ENCODE measurements around the gene MTCH1.

MTCH1 gene

GRCh38 chr6:36930483-36930882 lies 55.5 kb downstream of the MTCH1 start:
- TF ChIP-seq CTCF (IDR thresholded peaks at IDR 0.05; ENCODE audit: extremely low read depth, missing control alignments) = no peak
- DNase-seq (ENCODE audit: low spot score) = no peak

GRCh38 chr6:36929607-36930006 lies 56.4 kb downstream of the MTCH1 start:
- no peak for TF ChIP-seq CTCF (IDR thresholded peaks at IDR 0.05; ENCODE audit: extremely low read depth, missing control alignments)
- no peak for DNase-seq (ENCODE audit: low spot score)

- DNase-seq (ENCODE audit: low spot score) = no peak
- TF ChIP-seq CTCF (IDR thresholded peaks at IDR 0.05; ENCODE audit: extremely low read depth, missing control alignments) = no peak
Measured at GRCh38 chr6:36929152-36929551, 56.8 kb downstream of the MTCH1 start.

- no peak for TF ChIP-seq CTCF (IDR thresholded peaks at IDR 0.05; ENCODE audit: extremely low read depth, missing control alignments)
- no peak for DNase-seq (ENCODE audit: low spot score)
Measured at GRCh38 chr6:36928547-36928918, 57.5 kb downstream of the MTCH1 start.

DNA sequence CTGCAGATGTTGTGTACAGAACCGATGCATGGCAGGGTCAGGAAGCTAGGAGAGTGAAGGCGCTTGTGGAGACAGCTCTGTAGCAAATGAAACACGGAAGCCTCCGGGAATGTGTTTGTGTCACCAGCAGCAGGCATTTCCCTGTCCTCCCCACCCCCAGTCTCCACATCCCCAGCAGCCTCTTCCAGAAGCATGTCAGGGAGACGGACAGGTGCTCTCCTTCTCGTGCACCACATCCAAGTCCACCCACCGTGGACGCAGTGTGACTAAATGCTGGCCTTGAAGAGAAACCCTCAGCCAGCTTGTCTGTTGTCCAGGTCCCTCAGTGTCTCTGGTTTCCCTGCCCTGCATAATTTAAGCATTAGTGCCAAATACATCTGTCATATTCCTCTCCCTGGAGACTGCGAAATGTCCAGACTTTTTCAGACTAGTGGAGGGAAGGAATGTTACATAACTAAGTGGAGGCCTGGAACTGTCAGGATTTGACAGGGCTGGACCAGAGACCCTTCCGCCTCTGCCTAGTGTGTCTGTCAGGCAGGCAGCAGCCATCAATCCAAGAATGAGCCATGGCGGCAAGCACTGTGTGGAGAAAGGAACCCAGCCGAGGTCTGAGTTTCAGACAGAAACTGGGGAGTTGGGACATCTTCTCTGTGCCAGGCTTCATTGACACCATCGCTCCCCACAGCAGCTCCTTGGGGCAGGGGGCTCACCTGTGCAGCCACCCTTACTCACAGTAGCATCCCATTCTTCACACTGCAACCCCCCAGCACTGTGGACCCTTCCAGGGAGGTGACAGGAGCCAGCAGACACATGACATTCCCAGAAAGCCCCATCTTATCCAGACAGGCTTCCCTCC lies 58.1 kb downstream of the MTCH1 start:
- TF ChIP-seq CTCF (IDR thresholded peaks at IDR 0.05; ENCODE audit: extremely low read depth, missing control alignments) = no peak
- DNase-seq (ENCODE audit: low spot score) = no peak

GRCh38 chr6:36926708-36927513 lies 59.1 kb downstream of the MTCH1 start:
- TF ChIP-seq CTCF (IDR thresholded peaks at IDR 0.05; ENCODE audit: extremely low read depth, missing control alignments) = no peak
- DNase-seq (ENCODE audit: low spot score) = no peak

DNA sequence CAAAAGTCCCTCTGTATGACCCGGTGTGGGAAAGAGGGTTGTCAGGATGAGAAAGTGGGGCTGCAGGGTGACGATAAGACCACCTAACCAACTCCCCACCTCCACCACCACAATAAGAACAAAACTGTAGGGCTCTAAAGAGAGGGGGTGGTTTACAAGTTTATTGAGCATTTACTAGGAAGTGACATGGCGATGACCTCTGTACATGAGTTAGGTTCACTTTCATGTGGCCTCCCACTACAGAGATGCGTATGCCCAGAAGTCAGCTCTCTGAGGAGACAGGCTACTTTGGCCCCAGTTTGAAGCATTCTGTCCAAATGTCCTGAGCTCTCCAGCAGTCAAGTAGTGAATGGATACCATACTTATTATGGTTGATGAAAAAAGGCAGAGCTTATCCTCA lies 60.2 kb downstream of the MTCH1 start:
- TF ChIP-seq CTCF (IDR thresholded peaks at IDR 0.05; ENCODE audit: extremely low read depth, missing control alignments) = no peak
- DNase-seq (ENCODE audit: low spot score) = no peak
